Stimulated activated CD4-positive, alpha-beta T cell treated with anti-CD3 and anti-CD28 coated beads, Interleukin-12 subunit alpha, Interleukin-12 subunit beta, amount 100 ng/mL, for 48 hours (primary cell): ENCODE data around the gene ZNF263.

Source experiments
- DNase-seq, 3 donors: peaks; one replicate each; pipeline ENCODE4 v3.0.0-alpha.2; 2020; ENCODE audit warnings: low read depth in 2 of 3, low spot score in 1 of 3

The ZNF263 gene

DNA sequence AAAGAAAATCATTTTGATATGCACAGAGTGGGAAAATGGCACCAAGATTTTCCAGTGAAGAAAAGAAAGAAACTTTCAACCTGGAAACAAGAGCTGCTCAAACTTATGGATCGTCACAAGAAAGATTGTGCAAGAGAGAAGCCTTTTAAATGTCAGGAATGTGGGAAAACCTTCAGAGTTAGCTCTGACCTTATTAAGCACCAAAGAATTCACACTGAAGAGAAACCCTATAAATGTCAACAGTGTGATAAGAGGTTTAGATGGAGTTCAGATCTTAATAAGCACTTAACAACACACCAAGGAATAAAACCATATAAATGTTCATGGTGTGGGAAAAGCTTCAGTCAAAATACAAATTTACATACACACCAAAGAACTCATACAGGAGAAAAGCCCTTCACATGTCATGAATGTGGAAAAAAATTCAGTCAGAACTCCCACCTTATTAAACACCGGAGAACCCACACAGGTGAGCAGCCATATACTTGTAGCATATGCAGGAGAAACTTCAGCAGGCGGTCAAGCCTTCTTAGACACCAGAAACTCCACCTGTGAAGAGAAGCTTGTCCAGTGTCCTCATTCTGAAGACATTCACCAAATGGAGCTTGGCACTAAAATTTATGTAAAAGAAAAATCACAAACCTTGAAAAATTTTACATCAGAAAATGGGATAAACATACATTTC, 34.2 kb downstream of the ZNF263 start:
- DNase-seq: no peak

- no peak for DNase-seq
Measured at GRCh38 chr16:3321816-3322215, 38.5 kb downstream of the ZNF263 start.

- DNase-seq: no peak
Measured at GRCh38 chr16:3327514-3327913, 44.2 kb downstream of the ZNF263 start.

DNA sequence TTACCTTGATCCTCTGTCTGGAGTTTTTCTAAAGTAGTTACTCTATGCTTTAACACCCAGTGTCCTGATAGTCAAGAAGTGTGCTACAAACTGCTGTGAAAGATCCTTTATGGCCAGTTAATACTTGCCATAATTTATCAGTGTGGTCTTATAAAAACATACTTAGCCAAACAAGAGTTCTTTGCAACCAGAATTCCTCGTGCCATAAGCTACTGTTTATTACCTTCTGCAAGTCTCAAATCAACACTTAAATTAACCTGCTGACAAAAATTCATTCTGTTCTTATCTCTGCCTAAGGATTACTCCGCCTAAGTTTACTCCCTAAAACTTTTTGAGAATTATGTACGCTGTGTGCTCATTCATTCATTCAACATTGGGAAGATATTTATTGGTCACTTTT, 44.8 kb downstream of the ZNF263 start:
- no peak for DNase-seq

- DNase-seq: no peak
Measured at GRCh38 chr16:3328643-3329042, 45.4 kb downstream of the ZNF263 start.
